RPMI8226 (cell line): ENCODE measurements around the gene FAM170B.

Experiments used
- DNase-seq: peaks from one replicate; pipeline ENCODE4 v3.0.0-alpha.2; 2015

FAM170B gene

GRCh38 chr10:49151025-49151445 lies 17.2 kb upstream of the FAM170B start:
- DNase-seq: peak; percentile 55

GRCh38 chr10:49150426-49150825 lies 16.6 kb upstream of the FAM170B start:
- no peak for DNase-seq

GRCh38 chr10:49149881-49150280 lies 16.1 kb upstream of the FAM170B start:
- no peak for DNase-seq

GRCh38 chr10:49144058-49144720 lies 10.4 kb upstream of the FAM170B start:
- peak; percentile 62 for DNase-seq

DNA sequence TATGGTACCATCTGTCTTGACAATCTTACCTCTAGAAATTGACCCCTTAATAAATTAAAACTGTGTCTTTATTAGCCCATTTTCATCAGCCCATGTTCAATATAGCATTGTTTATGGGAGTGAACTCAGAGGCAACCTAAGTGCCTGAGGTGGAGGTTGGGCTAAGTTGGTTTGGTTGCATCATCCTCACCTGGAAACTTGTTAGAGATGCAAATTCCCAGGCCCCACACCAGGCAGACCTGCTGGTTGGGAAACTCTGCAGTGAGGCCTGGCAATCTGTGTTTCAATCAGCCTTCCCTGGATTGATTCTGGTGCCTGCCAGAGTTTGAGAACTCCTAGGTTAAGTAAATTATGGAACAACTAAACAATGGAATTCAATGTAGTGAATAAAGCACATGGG lies 9.4 kb upstream of the FAM170B start:
- no peak for DNase-seq

DNA sequence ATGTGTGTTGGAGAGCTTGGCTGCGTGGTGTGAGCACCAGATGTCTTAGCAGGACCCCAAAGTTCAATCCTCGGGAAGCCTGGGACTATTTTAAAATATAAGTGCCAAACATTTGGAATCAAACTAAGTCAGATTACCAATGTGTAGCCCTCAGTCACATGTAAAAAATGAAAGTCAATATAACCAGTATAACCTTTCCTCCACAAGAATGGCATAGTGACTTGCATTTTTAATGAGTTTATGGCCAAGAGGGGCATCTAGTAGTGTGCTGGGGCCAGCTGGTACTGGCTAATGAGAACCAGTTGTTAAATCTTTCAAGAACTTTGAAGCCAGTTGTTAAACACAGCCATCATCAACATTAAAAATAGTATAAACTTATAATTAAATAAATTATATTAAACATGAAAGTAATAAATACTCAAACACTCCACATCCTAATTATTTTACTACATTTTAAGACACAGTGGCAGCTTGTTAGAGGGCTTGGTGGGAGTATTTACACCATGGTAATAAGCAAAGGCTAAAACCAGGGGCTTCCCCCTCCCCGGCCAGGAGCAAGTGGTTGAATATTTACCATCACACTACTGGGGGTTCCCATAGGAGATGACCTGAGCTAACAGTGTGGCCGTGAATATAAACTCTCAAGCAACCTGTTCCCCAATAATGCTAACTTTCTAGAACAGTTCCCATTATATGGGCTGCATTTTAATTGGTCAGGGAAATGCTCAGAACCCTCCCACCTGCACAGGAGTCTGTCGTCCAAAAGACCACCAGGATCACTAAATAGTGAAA lies 7.9 kb upstream of the FAM170B start:
- no peak for DNase-seq

- no peak for DNase-seq
Measured at GRCh38 chr10:49140304-49141177, 6.7 kb upstream of the FAM170B start.

- no peak for DNase-seq
Measured at GRCh38 chr10:49139846-49140195, 6.0 kb upstream of the FAM170B start.

GRCh38 chr10:49139028-49139845 lies 5.4 kb upstream of the FAM170B start:
- no peak for DNase-seq

DNA sequence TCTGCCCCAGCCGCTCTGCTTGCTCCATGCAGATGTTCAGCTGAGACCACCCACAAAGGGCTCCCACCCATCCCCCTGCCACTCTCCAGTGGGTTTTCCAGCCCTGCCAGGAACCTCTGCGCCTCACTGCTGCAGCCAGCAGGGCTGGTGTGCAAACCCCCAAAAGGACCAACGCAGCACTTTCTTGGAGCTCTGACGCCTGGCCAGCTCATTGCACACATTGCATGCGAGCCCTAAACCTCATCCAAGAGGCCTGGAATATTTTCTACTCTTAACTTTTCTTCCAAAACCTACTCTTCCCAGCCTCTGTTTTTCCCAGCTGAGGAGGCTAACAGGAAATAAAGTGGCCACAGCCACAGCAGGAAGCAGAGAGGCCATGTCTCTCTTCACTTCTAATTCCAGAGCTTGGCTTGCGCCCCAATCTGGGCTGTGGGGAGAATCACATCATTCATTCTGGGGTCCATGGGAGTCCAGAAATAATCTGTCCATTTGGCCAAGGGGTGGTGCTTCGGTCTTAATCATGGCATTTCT lies 4.6 kb upstream of the FAM170B start:
- peak; percentile 45 for DNase-seq

GRCh38 chr10:49136525-49136924 lies 2.7 kb upstream of the FAM170B start:
- DNase-seq: no peak

GRCh38 chr10:49135575-49136313 lies 1.9 kb upstream of the FAM170B start:
- no peak for DNase-seq

- no peak for DNase-seq
Measured at GRCh38 chr10:49134327-49134726, 506 bp upstream of the FAM170B start.

- DNase-seq: no peak
Measured at GRCh38 chr10:49132362-49132737, 1.5 kb downstream of the FAM170B start.

GRCh38 chr10:49131507-49132361 lies 2.1 kb downstream of the FAM170B start:
- DNase-seq: no peak

DNA sequence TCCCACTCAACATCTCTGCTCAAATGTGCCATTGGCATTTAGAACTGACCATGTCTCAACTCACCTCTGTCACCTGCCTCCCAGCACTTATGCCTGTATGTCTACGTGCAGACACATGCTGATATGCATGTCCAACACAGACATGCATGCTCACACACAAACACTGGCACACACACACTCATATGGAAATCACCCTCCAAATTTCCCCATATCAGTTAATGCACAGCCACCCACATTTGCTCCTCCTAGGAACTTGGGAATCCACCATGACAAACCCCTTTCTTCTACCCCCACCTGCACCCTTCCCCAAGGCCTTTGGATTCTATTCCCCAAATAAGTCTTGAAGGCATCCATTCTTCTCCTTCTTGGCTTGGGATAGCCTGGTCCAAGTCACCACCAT lies 4.4 kb downstream of the FAM170B start:
- DNase-seq: no peak

GRCh38 chr10:49128854-49129253 lies 5.0 kb downstream of the FAM170B start:
- DNase-seq: no peak

- no peak for DNase-seq
Measured at GRCh38 chr10:49123981-49124950, 9.6 kb downstream of the FAM170B start.

GRCh38 chr10:49120911-49121310 lies 12.9 kb downstream of the FAM170B start:
- DNase-seq: no peak
